ENCODE results near the gene SFMBT2.
"Not testable (repeated sequence)": the region's sequence is repeated elsewhere in the genome, so short reads cannot be mapped to it uniquely, and the experiment has no call there.

Gene SFMBT2

GRCh38 chr10:7233259-7233991 lies 177.4 kb downstream of the SFMBT2 start:
- H3K9me3 ChIP-seq (ENCODE audit: control insufficient read depth, low read length): peaks cover 3% of the 10 kb centered on the region
- no peak overlapping the region for H3K4me3 ChIP-seq (ENCODE audit: low read length)
- H3K4me1 ChIP-seq (ENCODE audit: control insufficient read depth, insufficient read depth, low read length): peaks cover 6% of the 10 kb centered on the region
- DNase-seq (ENCODE audit: low read depth): no peak
- H3K36me3 ChIP-seq (ENCODE audit: control insufficient read depth, insufficient read depth, low read length, severe bottlenecking): no peaks in the 10 kb centered on the region
- no peaks in the 10 kb centered on the region for H3K27me3 ChIP-seq (replicated peaks; ENCODE audit: control insufficient read depth, insufficient read depth, low read length)
- H3K9ac ChIP-seq (ENCODE audit: low read length): no peak overlapping the region

- H3K36me3 ChIP-seq (ENCODE audit: control insufficient read depth, insufficient read depth, low read length, severe bottlenecking): no peaks in the 10 kb centered on the region
- no peak for DNase-seq (ENCODE audit: low read depth)
- H3K27me3 ChIP-seq (replicated peaks; ENCODE audit: control insufficient read depth, insufficient read depth, low read length): no peaks in the 10 kb centered on the region
- H3K9ac ChIP-seq (ENCODE audit: low read length): no peak overlapping the region
- H3K4me3 ChIP-seq (ENCODE audit: low read length): no peak overlapping the region
- peaks cover 6% of the 10 kb centered on the region for H3K4me1 ChIP-seq (ENCODE audit: control insufficient read depth, insufficient read depth, low read length)
- H3K9me3 ChIP-seq (ENCODE audit: control insufficient read depth, low read length): peaks cover 3% of the 10 kb centered on the region
Observed at GRCh38 chr10:7231509-7232414, 179.1 kb downstream of the SFMBT2 start.

- Histone ChIP-seq H3K4me3 (ENCODE audit: low read length) (no peak overlapping the region), H3K36me3 (ENCODE audit: control insufficient read depth, insufficient read depth, low read length, severe bottlenecking) (no peaks in the 10 kb centered on the region), H3K4me1 (ENCODE audit: control insufficient read depth, insufficient read depth, low read length) (peaks cover 6% of the 10 kb centered on the region), H3K9me3 (ENCODE audit: control insufficient read depth, low read length) (peaks cover 3% of the 10 kb centered on the region), H3K9ac (ENCODE audit: low read length) (no peak overlapping the region), H3K27me3 (replicated peaks; ENCODE audit: control insufficient read depth, insufficient read depth, low read length) (no peaks in the 10 kb centered on the region)
- no peak for DNase-seq (ENCODE audit: low read depth)
Observed at GRCh38 chr10:7230951-7231350, 179.9 kb downstream of the SFMBT2 start.

- Histone ChIP-seq H3K36me3 (ENCODE audit: control insufficient read depth, insufficient read depth, low read length, severe bottlenecking) (no peaks in the 10 kb centered on the region), H3K4me1 (ENCODE audit: control insufficient read depth, insufficient read depth, low read length) (peaks cover 6% of the 10 kb centered on the region), H3K9ac (ENCODE audit: low read length) (no peak overlapping the region), H3K27me3 (replicated peaks; ENCODE audit: control insufficient read depth, insufficient read depth, low read length) (no peaks in the 10 kb centered on the region), H3K9me3 (ENCODE audit: control insufficient read depth, low read length) (no peaks in the 10 kb centered on the region), H3K4me3 (ENCODE audit: low read length) (no peak overlapping the region)
- DNase-seq (ENCODE audit: low read depth): no peak
Observed at GRCh38 chr10:7230036-7230435, 180.8 kb downstream of the SFMBT2 start.

- Histone ChIP-seq H3K9me3 (ENCODE audit: control insufficient read depth, low read length) (peaks cover 15% of the 10 kb centered on the region), H3K4me3 (ENCODE audit: low read length) (no peak overlapping the region), H3K9ac (ENCODE audit: low read length) (no peak overlapping the region), H3K36me3 (ENCODE audit: control insufficient read depth, insufficient read depth, low read length, severe bottlenecking) (no peaks in the 10 kb centered on the region), H3K27me3 (replicated peaks; ENCODE audit: control insufficient read depth, insufficient read depth, low read length) (no peaks in the 10 kb centered on the region), H3K4me1 (ENCODE audit: control insufficient read depth, insufficient read depth, low read length) (no peaks in the 10 kb centered on the region)
- no peak for DNase-seq (ENCODE audit: low read depth)
Observed at GRCh38 chr10:7225133-7225532, 185.7 kb downstream of the SFMBT2 start.

GRCh38 chr10:7218968-7219367 lies 191.9 kb downstream of the SFMBT2 start:
- H3K4me1 ChIP-seq (ENCODE audit: control insufficient read depth, insufficient read depth, low read length): peaks cover 9% of the 10 kb centered on the region
- DNase-seq (ENCODE audit: low read depth): no peak
- no peaks in the 10 kb centered on the region for H3K27me3 ChIP-seq (replicated peaks; ENCODE audit: control insufficient read depth, insufficient read depth, low read length)

GRCh38 chr10:7212696-7213095 lies 198.1 kb downstream of the SFMBT2 start:
- not testable (repeated sequence) for H3K27me3 ChIP-seq (replicated peaks; ENCODE audit: control insufficient read depth, insufficient read depth, low read length); H3K9ac ChIP-seq (ENCODE audit: low read length); DNase-seq (ENCODE audit: low read depth); H3K9me3 ChIP-seq (ENCODE audit: control insufficient read depth, low read length); H3K36me3 ChIP-seq (ENCODE audit: control insufficient read depth, insufficient read depth, low read length, severe bottlenecking); H3K4me1 ChIP-seq (ENCODE audit: control insufficient read depth, insufficient read depth, low read length); H3K4me3 ChIP-seq (ENCODE audit: low read length)

More at GRCh38 chr10:7218968-7219367, 191.9 kb downstream of the SFMBT2 start:
- H3K4me3 ChIP-seq (ENCODE audit: low read length): no peak overlapping the region
- peaks cover 9% of the 10 kb centered on the region for H3K9me3 ChIP-seq (ENCODE audit: control insufficient read depth, low read length)
- no peaks in the 10 kb centered on the region for H3K36me3 ChIP-seq (ENCODE audit: control insufficient read depth, insufficient read depth, low read length, severe bottlenecking)
- no peak overlapping the region for H3K9ac ChIP-seq (ENCODE audit: low read length)

- Histone ChIP-seq H3K27me3 (replicated peaks; ENCODE audit: control insufficient read depth, insufficient read depth, low read length) (no peaks in the 10 kb centered on the region), H3K4me3 (ENCODE audit: low read length) (no peak overlapping the region), H3K36me3 (ENCODE audit: control insufficient read depth, insufficient read depth, low read length, severe bottlenecking) (no peaks in the 10 kb centered on the region), H3K9me3 (ENCODE audit: control insufficient read depth, low read length) (no peaks in the 10 kb centered on the region), H3K4me1 (ENCODE audit: control insufficient read depth, insufficient read depth, low read length) (no peaks in the 10 kb centered on the region), H3K9ac (ENCODE audit: low read length) (no peak overlapping the region)
- no peak for DNase-seq (ENCODE audit: low read depth)
Observed at GRCh38 chr10:7211857-7212577, 198.8 kb downstream of the SFMBT2 start.

GRCh38 chr10:7210516-7210915 lies 200.3 kb downstream of the SFMBT2 start:
- no peak overlapping the region for H3K4me3 ChIP-seq (ENCODE audit: low read length)
- no peak for DNase-seq (ENCODE audit: low read depth)
- H3K9me3 ChIP-seq (ENCODE audit: control insufficient read depth, low read length): no peaks in the 10 kb centered on the region
- H3K36me3 ChIP-seq (ENCODE audit: control insufficient read depth, insufficient read depth, low read length, severe bottlenecking): no peaks in the 10 kb centered on the region
- H3K4me1 ChIP-seq (ENCODE audit: control insufficient read depth, insufficient read depth, low read length): no peaks in the 10 kb centered on the region
- H3K27me3 ChIP-seq (replicated peaks; ENCODE audit: control insufficient read depth, insufficient read depth, low read length): no peaks in the 10 kb centered on the region
- no peak overlapping the region for H3K9ac ChIP-seq (ENCODE audit: low read length)

- H3K4me3 ChIP-seq (ENCODE audit: low read length): no peak overlapping the region
- DNase-seq (ENCODE audit: low read depth): no peak
- H3K36me3 ChIP-seq (ENCODE audit: control insufficient read depth, insufficient read depth, low read length, severe bottlenecking): no peaks in the 10 kb centered on the region
- H3K27me3 ChIP-seq (replicated peaks; ENCODE audit: control insufficient read depth, insufficient read depth, low read length): no peaks in the 10 kb centered on the region
- no peak overlapping the region for H3K9ac ChIP-seq (ENCODE audit: low read length)
- H3K4me1 ChIP-seq (ENCODE audit: control insufficient read depth, insufficient read depth, low read length): no peaks in the 10 kb centered on the region
- no peaks in the 10 kb centered on the region for H3K9me3 ChIP-seq (ENCODE audit: control insufficient read depth, low read length)
Observed at GRCh38 chr10:7209458-7209857, 201.4 kb downstream of the SFMBT2 start.

Measured in adipocyte (in vitro differentiated cells).